ENCODE data around the gene C11orf42. TPM values are rescaled to one million over a fixed set of nuclear protein-coding genes. Genes with fewer than 3 reads are reported as not detected.

Gene C11orf42
- total RNA-seq, 4 donors from 2014 or later = not detected

- H3K27ac ChIP-seq = no peak overlapping the region
- H3K9me3 ChIP-seq = no peaks in the 10 kb centered on the region
- H3K36me3 ChIP-seq = no peaks in the 10 kb centered on the region
- no peak for DNase-seq
- TF ChIP-seq CTCF (IDR thresholded peaks at IDR 0.05) = no peak
- no peak for TF ChIP-seq POLR2A (IDR thresholded peaks at IDR 0.05)
- no peak overlapping the region for H3K4me3 ChIP-seq
- H3K27me3 ChIP-seq = no peaks in the 10 kb centered on the region
- no peaks in the 10 kb centered on the region for H3K4me1 ChIP-seq
Measured at GRCh38 chr11:6194065-6194581, 11.2 kb upstream of the C11orf42 start.

- DNase-seq = no peak
- Histone ChIP-seq H3K36me3 (no peaks in the 10 kb centered on the region), H3K4me3 (no peak overlapping the region), H3K27me3 (no peaks in the 10 kb centered on the region), H3K27ac (no peak overlapping the region), H3K9me3 (no peaks in the 10 kb centered on the region), H3K4me1 (no peaks in the 10 kb centered on the region)
- TF ChIP-seq CTCF (IDR thresholded peaks at IDR 0.05) (no peak), POLR2A (IDR thresholded peaks at IDR 0.05) (no peak)
Measured at GRCh38 chr11:6196396-6196795, 9.0 kb upstream of the C11orf42 start.

- Histone ChIP-seq H3K36me3 (peaks cover 0 to 1% (median 0%) of the 10 kb centered on the region in 3 donors), H3K4me3 (no peak overlapping the region), H3K27ac (no peak overlapping the region), H3K9me3 (no peaks in the 10 kb centered on the region), H3K4me1 (no peaks in the 10 kb centered on the region), H3K27me3 (no peaks in the 10 kb centered on the region)
- DNase-seq = no peak
- TF ChIP-seq CTCF (IDR thresholded peaks at IDR 0.05) = no peak
- TF ChIP-seq POLR2A (IDR thresholded peaks at IDR 0.05) = no peak
Measured at GRCh38 chr11:6197466-6198200, 7.7 kb upstream of the C11orf42 start.

- no peak for DNase-seq
- H3K4me1 ChIP-seq = no peaks in the 10 kb centered on the region
- H3K27me3 ChIP-seq = no peaks in the 10 kb centered on the region
- H3K9me3 ChIP-seq = no peaks in the 10 kb centered on the region
- no peak within 1 kb of the TSS for H3K4me3 ChIP-seq
- H3K27ac ChIP-seq = no peak within 1 kb of the TSS
- no peak for TF ChIP-seq POLR2A (IDR thresholded peaks at IDR 0.05)
- no peak for TF ChIP-seq CTCF (IDR thresholded peaks at IDR 0.05)
- peaks cover 0 to 8% (median 3%) of the 10 kb centered on the region in 3 donors for H3K36me3 ChIP-seq
Measured at GRCh38 chr11:6199174-6199810, 6.1 kb upstream of the C11orf42 start, which contains the start of gene OR52W1. Gene OR52W1 (plus strand): TSS chr11:6199224. CDS start chr11:6199224, 0 bp downstream.

- Histone ChIP-seq H3K27me3 (no peaks in the 10 kb centered on the region), H3K27ac (no peak overlapping the region), H3K9me3 (no peaks in the 10 kb centered on the region), H3K4me3 (no peak overlapping the region), H3K4me1 (no peaks in the 10 kb centered on the region), H3K36me3 (peaks cover 0 to 25% (median 3%) of the 10 kb centered on the region in 3 donors)
- no peak for TF ChIP-seq CTCF (IDR thresholded peaks at IDR 0.05)
- TF ChIP-seq POLR2A (IDR thresholded peaks at IDR 0.05) = no peak
- peak in 1 of 3 donors; percentile 61 for DNase-seq
Measured at GRCh38 chr11:6200975-6201374, 4.4 kb upstream of the C11orf42 start.
